ENCODE results near the gene CDAN1.
A peak's percentile ranks its signal among the peaks of the same experiment; 100 is the strongest.

The CDAN1 gene

GRCh38 chr15:42750306-42750705 is 13.4 kb upstream of the CDAN1 start:
- no peak overlapping the region for H3K27ac ChIP-seq (ENCODE audit: low read length)
- H3K4me1 ChIP-seq (ENCODE audit: insufficient read depth, low read length), result no peaks in the 10 kb centered on the region
- H3K9ac ChIP-seq (ENCODE audit: low read depth, low read length), result no peak overlapping the region
- H3K9me3 ChIP-seq (ENCODE audit: insufficient read depth, low read depth, low read length), result no peaks in the 10 kb centered on the region
- no peaks in the 10 kb centered on the region for H3K27me3 ChIP-seq (ENCODE audit: insufficient read depth, low read length)
- no peak overlapping the region for H3K4me3 ChIP-seq (ENCODE audit: low read length)
- peaks cover 15% of the 10 kb centered on the region; the same call in 1 of the 2 replicates for H3K36me3 ChIP-seq (ENCODE audit: insufficient read depth, low read depth, low read length)

GRCh38 chr15:42749266-42749665 is 12.3 kb upstream of the CDAN1 start:
- no peaks in the 10 kb centered on the region for H3K9me3 ChIP-seq (ENCODE audit: insufficient read depth, low read depth, low read length)
- no peak overlapping the region for H3K9ac ChIP-seq (ENCODE audit: low read depth, low read length)
- H3K27ac ChIP-seq (ENCODE audit: low read length), result no peak overlapping the region
- no peak overlapping the region for H3K4me3 ChIP-seq (ENCODE audit: low read length)
- H3K4me1 ChIP-seq (ENCODE audit: insufficient read depth, low read length), result no peaks in the 10 kb centered on the region
- no peaks in the 10 kb centered on the region for H3K27me3 ChIP-seq (ENCODE audit: insufficient read depth, low read length)
- H3K36me3 ChIP-seq (ENCODE audit: insufficient read depth, low read depth, low read length), result peaks cover 15% of the 10 kb centered on the region; the same call in 1 of the 2 replicates

- Histone ChIP-seq H3K4me3 (ENCODE audit: low read length) (no peak overlapping the region), H3K27me3 (ENCODE audit: insufficient read depth, low read length) (no peaks in the 10 kb centered on the region), H3K36me3 (ENCODE audit: insufficient read depth, low read depth, low read length) (peaks cover 6% of the 10 kb centered on the region; the same call in 1 of the 2 replicates), H3K27ac (ENCODE audit: low read length) (no peak overlapping the region), H3K9me3 (ENCODE audit: insufficient read depth, low read depth, low read length) (no peaks in the 10 kb centered on the region), H3K4me1 (ENCODE audit: insufficient read depth, low read length) (no peaks in the 10 kb centered on the region), H3K9ac (ENCODE audit: low read depth, low read length) (no peak overlapping the region)
These were observed 7.3 kb upstream of the CDAN1 start for GRCh38 chr15:42744195-42744594.

GRCh38 chr15:42742149-42742548 is 5.2 kb upstream of the CDAN1 start:
- Histone ChIP-seq H3K4me1 (ENCODE audit: insufficient read depth, low read length) (no peaks in the 10 kb centered on the region), H3K36me3 (ENCODE audit: insufficient read depth, low read depth, low read length) (peaks cover 6% of the 10 kb centered on the region; the same call in 1 of the 2 replicates), H3K4me3 (ENCODE audit: low read length) (no peak overlapping the region), H3K9ac (ENCODE audit: low read depth, low read length) (no peak overlapping the region), H3K27me3 (ENCODE audit: insufficient read depth, low read length) (no peaks in the 10 kb centered on the region), H3K27ac (ENCODE audit: low read length) (no peak overlapping the region), H3K9me3 (ENCODE audit: insufficient read depth, low read depth, low read length) (no peaks in the 10 kb centered on the region)

GRCh38 chr15:42741710-42742109 is 4.8 kb upstream of the CDAN1 start:
- Histone ChIP-seq H3K27ac (ENCODE audit: low read length) (no peak overlapping the region), H3K27me3 (ENCODE audit: insufficient read depth, low read length) (no peaks in the 10 kb centered on the region), H3K4me3 (ENCODE audit: low read length) (no peak overlapping the region), H3K4me1 (ENCODE audit: insufficient read depth, low read length) (no peaks in the 10 kb centered on the region), H3K36me3 (ENCODE audit: insufficient read depth, low read depth, low read length) (peaks cover 6% of the 10 kb centered on the region; the same call in 1 of the 2 replicates), H3K9ac (ENCODE audit: low read depth, low read length) (no peak overlapping the region), H3K9me3 (ENCODE audit: insufficient read depth, low read depth, low read length) (no peaks in the 10 kb centered on the region)

- Histone ChIP-seq H3K9ac (ENCODE audit: low read depth, low read length) (peak overlapping the region; percentile 88; the same call in 1 of the 2 replicates), H3K9me3 (ENCODE audit: insufficient read depth, low read depth, low read length) (no peaks in the 10 kb centered on the region)
These were observed 801 bp upstream of the CDAN1 start for GRCh38 chr15:42737529-42738328.

GRCh38 chr15:42736178-42736792 is 643 bp downstream of the CDAN1 start:
- Histone ChIP-seq H3K27ac (ENCODE audit: low read length) (no peak overlapping the region), H3K9me3 (ENCODE audit: insufficient read depth, low read depth, low read length) (no peaks in the 10 kb centered on the region), H3K4me1 (ENCODE audit: insufficient read depth, low read length) (peaks cover 5% of the 10 kb centered on the region; the same call in 1 of the 2 replicates), H3K9ac (ENCODE audit: low read depth, low read length) (peak overlapping the region; percentile 88; the same call in 1 of the 2 replicates), H3K4me3 (ENCODE audit: low read length) (peak overlapping the region; percentile 75), H3K27me3 (ENCODE audit: insufficient read depth, low read length) (peaks cover 6% of the 10 kb centered on the region; the same call in 1 of the 2 replicates), H3K36me3 (ENCODE audit: insufficient read depth, low read depth, low read length) (peaks cover 38% of the 10 kb centered on the region)

More at GRCh38 chr15:42737529-42738328, 801 bp upstream of the CDAN1 start:
- peaks cover 6% of the 10 kb centered on the region; the same call in 1 of the 2 replicates for H3K27me3 ChIP-seq (ENCODE audit: insufficient read depth, low read length)
- peak overlapping the region; percentile 75 for H3K4me3 ChIP-seq (ENCODE audit: low read length)
- peaks cover 5% of the 10 kb centered on the region; the same call in 1 of the 2 replicates for H3K4me1 ChIP-seq (ENCODE audit: insufficient read depth, low read length)
- H3K36me3 ChIP-seq (ENCODE audit: insufficient read depth, low read depth, low read length), result peaks cover 25% of the 10 kb centered on the region
- no peak overlapping the region for H3K27ac ChIP-seq (ENCODE audit: low read length)

- Histone ChIP-seq H3K9me3 (ENCODE audit: insufficient read depth, low read depth, low read length) (no peaks in the 10 kb centered on the region), H3K27me3 (ENCODE audit: insufficient read depth, low read length) (peaks cover 6% of the 10 kb centered on the region; the same call in 1 of the 2 replicates), H3K9ac (ENCODE audit: low read depth, low read length) (peak overlapping the region; percentile 88; the same call in 1 of the 2 replicates), H3K4me3 (ENCODE audit: low read length) (peak overlapping the region; percentile 75), H3K27ac (ENCODE audit: low read length) (no peak overlapping the region), H3K4me1 (ENCODE audit: insufficient read depth, low read length) (peaks cover 5% of the 10 kb centered on the region; the same call in 1 of the 2 replicates), H3K36me3 (ENCODE audit: insufficient read depth, low read depth, low read length) (peaks cover 46% of the 10 kb centered on the region)
These were observed 1.4 kb downstream of the CDAN1 start for GRCh38 chr15:42735382-42736165.

- no peak overlapping the region for H3K4me3 ChIP-seq (ENCODE audit: low read length)
- peaks cover 5% of the 10 kb centered on the region; the same call in 1 of the 2 replicates for H3K4me1 ChIP-seq (ENCODE audit: insufficient read depth, low read length)
- no peak overlapping the region for H3K9ac ChIP-seq (ENCODE audit: low read depth, low read length)
- peaks cover 58% of the 10 kb centered on the region for H3K36me3 ChIP-seq (ENCODE audit: insufficient read depth, low read depth, low read length)
- no peak overlapping the region for H3K27ac ChIP-seq (ENCODE audit: low read length)
- H3K9me3 ChIP-seq (ENCODE audit: insufficient read depth, low read depth, low read length), result no peaks in the 10 kb centered on the region
- H3K27me3 ChIP-seq (ENCODE audit: insufficient read depth, low read length), result peaks cover 6% of the 10 kb centered on the region; the same call in 1 of the 2 replicates
These were observed 2.8 kb downstream of the CDAN1 start for GRCh38 chr15:42734076-42734672.

- H3K27me3 ChIP-seq (ENCODE audit: insufficient read depth, low read length), result peaks cover 6% of the 10 kb centered on the region; the same call in 1 of the 2 replicates
- peaks cover 5% of the 10 kb centered on the region; the same call in 1 of the 2 replicates for H3K4me1 ChIP-seq (ENCODE audit: insufficient read depth, low read length)
- H3K9ac ChIP-seq (ENCODE audit: low read depth, low read length), result no peak overlapping the region
- H3K9me3 ChIP-seq (ENCODE audit: insufficient read depth, low read depth, low read length), result no peaks in the 10 kb centered on the region
- H3K27ac ChIP-seq (ENCODE audit: low read length), result no peak overlapping the region
- H3K4me3 ChIP-seq (ENCODE audit: low read length), result no peak overlapping the region
- H3K36me3 ChIP-seq (ENCODE audit: insufficient read depth, low read depth, low read length), result peaks cover 67% of the 10 kb centered on the region
These were observed 3.9 kb downstream of the CDAN1 start for GRCh38 chr15:42733027-42733426.
